HG02840 (cell line): ENCODE measurements around the gene BABAM2.

Experiments used
- ATAC-seq: cut with Tn5 transposase; IDR thresholded peaks from one replicate; pipeline ENCODE4 v1.9.1; 2021; ENCODE audit warnings: mild to moderate bottlenecking, moderate library complexity, moderate number of reproducible peaks; ENCODE audit not compliant: unreplicated experiment, low FRiP score

BABAM2 gene

DNA sequence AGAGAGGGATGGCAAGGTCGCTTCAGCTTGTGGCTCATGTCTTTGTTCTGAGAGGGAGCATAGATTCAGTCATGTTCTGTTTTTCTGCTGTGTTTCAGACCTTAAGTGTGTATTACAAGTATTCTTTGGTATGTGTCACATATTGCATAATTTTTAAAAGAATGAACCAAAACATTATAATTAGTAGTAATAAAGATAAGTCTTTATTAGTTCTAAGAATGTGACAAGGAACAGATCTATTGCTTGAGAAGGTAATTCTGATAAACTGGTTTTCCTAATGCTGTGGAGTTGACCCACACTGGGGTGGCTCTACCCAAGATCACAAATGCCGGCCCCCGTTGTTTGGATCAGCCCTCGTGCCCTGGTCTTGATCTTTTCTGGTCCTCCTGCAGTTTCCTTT lies 377.9 kb downstream of the BABAM2 start:
- ATAC-seq = no peak

DNA sequence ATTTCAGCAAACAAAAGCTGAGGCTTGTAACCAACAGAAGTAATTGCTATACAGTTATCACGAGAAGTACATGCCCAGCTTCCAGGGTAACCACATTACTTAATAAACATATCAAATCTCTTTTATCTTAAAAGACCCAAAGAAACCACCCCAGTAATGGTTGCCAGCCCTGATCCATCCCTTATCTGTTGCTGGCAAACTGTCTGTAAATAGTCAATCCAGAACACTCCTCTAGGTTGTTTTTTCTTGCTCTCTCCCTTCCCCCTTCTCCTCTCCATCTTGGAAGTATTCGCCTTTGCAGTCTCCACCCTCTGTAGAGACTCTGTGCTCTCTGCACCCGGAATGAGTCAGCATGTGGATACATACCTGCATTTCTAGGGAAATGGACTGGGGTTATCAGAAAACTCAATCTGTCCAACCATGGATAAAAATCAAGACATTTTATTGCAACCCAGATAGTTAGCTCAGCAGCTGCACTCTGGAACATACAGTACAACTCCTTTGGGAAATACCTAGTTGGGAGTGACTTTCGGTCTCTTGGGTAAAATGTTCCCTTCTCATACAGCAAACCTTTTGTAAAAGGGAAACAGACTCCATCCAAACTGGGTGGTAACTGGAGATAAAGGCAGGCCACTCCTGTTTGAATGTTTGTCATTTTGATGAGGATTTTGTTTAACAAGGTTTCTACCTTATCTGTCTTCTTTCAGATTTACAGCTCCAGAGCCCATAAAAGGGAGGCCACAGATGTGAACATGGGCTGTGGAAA lies 378.7 kb downstream of the BABAM2 start:
- ATAC-seq = no peak

DNA sequence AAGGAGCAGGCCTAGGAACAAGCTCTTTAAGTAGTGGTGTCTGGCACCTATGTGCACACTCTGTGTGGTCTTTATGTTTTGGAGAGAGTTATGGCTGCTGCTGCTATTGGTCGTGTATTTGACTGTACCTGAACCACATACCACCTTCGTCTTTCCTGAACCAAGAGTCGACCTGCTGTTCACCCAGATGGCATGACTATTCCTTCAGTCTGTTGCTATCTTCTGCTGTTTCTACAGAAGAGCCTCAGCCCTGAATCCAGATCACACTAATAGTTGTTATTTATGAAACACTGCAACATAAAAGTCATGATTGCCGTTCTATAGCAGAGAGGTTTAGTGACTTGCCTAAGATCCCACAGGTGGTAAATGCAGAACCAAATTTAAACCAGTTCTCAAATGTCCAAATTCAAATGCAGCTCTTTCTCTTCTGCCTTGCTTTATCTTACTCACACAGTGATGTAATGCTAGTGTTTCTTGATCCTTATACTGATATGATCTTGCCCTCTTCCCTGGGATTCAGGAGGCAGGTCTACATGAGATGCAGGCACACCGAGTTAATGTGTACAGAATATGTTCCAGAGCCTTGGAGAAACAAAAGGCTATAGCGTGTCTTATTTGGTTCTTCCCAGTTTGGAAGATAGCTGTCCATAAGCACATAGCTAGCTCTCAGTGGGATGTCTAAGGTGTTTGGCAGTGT lies 380.1 kb downstream of the BABAM2 start:
- no peak for ATAC-seq

DNA sequence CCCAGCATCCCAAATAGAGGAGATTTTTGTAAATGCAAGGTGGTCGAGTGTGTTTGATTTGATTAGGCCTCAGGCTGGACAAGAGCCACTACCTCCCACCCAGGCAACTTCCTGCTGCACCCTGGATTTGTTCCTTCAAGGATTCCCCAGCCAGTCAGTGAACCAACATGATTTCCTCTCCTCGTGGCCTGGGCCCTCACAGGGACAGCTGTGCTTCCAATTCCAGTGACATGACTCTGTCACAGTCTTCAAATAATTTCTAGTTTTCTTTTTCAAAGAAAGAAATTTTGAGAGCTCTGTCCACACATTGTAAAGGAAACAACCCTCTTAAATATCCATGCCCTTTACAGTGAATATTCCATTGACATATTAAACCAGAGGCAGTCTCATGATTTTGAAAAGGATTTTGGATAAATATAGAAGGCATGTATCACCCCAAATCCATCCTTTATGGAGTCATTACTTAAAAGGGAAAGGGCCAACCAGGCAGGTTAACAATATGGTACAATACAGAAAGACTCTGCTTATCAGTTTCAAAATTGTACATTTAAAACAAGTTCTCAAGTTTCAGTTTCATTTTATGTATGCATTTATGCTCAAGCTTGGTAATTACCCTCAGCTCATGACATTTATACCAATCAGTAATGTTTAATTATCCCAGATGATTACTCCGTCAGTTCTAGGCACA lies 380.8 kb downstream of the BABAM2 start:
- ATAC-seq = no peak

DNA sequence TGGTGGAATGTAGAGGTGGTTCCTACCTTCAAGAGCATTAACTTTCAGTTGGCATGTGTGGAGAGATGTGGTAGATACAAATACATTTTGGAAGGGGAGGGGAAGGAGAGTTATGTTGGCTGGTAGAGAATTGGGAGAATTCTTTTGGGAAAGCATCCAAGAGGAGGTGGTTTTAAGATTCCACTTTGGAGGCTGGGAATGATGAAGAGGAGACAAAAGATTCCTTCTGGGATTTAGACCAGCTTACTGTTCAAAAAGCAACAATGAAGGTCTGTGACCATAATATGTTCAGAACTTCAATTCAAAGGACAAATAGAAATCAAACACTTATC lies 381.4 kb downstream of the BABAM2 start:
- no peak for ATAC-seq

DNA sequence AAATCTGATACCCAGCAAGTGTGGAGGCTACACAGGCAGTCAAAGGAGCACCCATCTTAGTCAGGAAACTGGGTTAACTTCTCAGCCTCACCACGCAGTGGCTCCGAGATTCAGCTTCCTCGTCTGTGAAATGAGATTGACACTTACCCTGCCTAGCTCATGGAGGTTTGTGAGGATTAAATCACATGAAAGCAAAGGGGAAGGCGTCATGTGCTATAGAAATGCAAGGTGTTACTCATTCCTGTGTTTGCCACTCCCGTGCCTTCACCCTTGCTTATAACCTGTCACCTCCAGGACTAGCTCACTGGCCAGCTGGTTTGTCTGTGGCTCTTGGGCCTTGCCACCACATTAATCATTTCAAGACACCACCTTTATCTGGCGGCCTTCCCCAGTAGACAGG lies 383.2 kb downstream of the BABAM2 start:
- no peak for ATAC-seq

DNA sequence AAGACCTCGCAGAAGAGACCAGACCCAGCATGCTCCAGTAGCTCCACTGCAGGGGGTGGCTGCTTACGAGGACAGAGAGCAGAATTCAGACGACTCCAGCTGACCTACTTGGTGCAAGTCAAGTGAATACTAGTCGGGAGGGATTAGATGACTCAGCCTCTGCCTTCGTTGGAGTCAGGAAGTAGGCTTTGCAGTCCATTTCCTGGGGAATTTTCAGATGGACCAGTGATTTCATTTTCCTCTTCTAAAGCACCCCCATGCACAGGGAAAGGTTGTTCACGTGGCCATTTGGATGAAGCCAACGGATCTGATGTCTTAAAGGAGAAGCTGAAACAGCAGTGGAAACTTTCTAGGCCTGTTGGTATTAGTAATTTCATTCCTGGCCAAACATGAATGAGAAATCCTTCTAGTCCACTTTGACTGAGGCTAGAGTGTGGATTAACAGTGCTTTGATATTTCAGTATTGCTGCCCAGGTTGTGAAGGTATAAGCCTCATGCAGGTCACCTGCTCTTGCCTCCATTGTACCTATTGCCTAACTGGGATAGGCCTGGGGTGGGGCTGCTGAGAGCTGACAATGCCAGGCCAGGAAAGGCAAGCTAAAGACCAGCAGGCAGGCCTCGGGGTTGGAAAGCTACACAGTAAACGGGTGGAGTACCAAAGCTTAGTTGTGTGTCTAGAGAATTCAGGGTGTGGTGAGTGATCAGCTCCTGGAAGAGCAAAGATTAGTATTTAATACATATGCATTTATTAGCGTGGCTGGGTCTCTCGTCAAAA lies 384.6 kb downstream of the BABAM2 start:
- no peak for ATAC-seq

DNA sequence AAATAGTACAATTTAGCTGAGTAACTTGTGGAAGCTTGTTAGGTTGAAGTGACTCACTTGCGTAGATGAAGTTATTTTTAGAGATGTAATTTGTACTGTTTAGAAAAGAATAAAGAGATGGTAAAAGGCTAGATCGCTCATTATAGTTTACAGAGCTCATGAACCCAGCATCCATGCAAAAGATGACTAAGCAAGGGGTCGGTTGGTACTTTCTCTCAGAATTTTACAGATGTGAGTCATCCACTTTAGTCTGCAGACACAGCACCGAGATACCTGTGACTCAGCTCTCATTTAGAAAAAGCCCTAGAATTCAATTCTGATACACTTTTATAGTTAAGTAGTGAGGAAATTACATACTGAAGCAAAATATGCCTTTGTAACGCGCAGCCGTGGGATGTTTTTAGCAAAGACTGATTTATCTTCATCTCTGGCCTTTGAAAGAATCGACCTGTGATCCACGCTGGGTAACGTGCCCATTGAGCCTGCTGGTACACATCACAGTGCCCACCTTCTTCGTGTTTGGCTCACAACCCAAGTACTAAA lies 385.6 kb downstream of the BABAM2 start:
- no peak for ATAC-seq

DNA sequence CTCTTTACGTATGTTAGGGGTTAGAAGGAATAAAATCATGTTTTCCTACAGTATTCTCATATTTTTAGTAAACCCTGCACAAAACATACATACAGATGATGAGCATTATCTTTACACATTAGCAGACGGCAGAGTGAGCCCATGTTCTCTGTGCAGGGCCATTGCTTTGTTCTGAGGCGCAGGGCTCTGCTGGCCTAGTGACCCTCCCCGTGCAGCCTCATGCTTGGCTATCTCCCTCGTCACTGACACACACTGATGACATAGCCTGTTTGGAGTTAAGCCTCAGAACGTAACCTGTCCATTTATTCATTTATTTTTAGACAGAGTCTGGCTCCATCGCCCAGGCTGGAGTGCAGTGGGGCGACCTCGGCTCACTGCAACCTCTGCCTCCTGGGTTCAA lies 386.3 kb downstream of the BABAM2 start:
- no peak for ATAC-seq

DNA sequence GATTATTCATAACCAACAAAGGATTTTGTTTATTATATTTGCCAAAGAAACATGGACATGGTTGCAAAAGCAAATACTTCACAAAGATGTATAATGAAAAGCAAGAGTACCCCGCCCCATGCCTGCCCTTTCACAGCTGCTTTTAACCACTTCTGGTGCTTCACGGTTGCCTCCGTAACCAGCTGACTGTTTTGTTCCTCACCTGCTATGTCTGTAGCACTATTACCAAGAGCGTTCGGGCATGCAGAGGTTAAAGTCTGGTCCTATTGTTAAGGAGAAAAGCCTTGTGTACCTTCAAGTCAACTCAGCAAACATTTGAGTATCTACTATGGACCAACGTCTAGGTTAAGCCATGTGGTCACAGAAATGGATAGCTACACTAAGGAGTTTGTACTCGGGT lies 386.9 kb downstream of the BABAM2 start:
- no peak for ATAC-seq

DNA sequence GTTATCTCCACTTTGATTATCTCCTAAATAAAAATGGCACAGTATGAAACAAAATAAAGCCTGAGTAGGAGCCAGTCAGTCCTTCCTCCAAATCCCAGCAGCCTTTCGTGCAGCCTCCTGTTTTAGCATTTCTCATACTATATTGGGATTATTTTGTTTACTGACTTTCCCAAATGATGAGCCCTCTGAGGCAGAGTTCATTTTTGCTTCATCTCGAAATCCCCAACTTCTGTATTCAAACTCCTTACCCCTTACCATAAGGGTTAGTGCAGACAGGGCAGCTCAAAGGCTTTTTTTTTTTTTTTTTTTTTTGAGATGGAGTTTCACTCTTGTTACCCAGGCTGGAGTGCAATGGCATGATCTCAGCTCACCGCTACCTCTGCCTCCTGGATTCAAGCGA lies 388.8 kb downstream of the BABAM2 start:
- ATAC-seq = no peak

DNA sequence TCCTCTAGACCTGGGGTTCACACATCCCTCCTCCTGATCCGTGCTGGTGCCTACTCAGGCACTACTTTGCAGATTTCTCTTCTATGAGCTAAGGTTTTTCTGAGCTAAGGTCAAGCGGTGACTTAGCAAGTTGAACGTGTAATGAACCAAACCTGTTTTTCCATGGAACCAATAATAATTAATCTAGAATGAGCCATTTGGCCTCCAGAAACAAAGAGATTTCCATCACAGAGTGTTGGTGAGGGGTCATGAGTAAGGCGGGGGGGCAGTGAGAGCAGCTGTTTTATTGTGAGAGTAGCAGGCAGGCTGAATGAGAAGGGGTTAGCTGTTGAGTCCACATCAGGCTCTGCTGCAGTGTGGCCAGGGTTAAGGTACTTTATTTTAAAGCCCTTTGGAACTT lies 390.1 kb downstream of the BABAM2 start:
- no peak for ATAC-seq

DNA sequence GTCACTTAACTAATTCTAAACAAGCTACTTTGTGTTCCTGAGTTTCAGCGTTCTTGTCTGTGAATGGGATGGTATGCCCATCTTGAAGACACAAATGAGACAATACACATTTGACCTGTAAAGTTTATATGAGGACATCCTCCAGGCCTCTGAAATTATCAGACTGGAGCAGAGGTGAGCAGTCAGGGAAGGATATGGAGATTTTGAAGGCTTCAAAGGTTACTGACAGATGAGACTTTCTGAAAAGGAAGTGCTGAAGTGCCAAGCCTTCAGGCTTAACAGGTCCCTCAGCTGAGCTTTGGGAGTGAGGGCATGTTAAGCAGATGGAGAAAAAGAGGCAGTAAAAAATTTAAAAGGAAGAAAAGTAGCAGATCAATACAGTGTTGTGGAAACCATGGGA lies 391.2 kb downstream of the BABAM2 start:
- ATAC-seq = no peak

DNA sequence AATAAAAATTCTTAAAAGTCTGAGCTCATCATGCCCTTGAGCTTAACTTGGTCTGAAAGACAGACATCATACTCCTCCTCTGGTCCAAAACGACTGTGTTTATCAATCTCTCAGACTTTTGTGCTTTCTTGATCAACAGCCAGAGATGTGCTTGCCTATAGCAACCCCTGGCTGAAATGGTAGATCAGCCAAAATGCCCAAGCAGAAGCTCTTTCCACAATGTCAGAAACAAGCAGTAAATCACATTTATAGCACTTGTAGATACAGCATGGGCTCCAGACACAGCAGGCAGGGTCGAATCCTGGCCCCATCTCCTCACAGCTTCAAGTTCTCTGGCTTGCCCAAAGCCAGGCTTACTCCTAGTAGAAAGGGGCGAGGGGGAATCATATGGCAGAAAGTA lies 391.7 kb downstream of the BABAM2 start:
- ATAC-seq = no peak

DNA sequence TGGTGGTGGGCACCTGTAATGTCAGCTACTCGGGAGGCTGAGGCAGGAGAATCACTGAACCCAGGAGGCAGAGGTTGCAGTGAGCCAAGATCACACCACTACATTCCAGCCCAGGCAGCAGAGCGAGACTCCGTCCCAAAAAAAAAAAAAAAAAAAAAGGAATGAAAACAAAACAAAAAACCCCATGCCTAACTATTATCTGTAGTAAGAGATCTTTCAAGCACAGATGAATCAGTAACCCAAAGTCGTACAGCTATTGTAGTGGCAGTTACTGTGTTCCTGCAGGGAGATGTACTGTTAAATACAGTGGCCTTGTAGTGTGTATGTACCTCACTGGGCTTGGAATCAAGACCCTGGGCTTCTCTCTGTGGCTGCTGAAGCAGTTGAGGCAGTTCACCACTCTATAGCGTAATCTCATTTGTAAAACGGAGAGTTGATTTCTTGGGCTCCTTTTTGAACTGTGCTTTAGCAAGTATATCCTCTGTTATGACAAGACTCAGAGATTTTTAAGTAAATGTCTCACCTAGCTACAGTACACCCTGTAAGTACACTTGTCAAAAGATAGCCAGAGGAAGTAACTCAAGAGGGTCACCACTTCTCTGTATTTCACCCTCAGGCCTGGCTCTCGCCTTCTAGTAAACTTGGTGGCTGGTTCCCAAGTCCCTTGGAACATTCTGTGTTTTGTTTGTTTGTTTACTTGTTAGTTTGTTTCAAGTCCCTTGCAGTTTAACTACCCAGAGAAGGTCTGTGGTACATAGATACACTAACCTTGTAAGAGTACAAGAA lies 392.5 kb downstream of the BABAM2 start:
- no peak for ATAC-seq

DNA sequence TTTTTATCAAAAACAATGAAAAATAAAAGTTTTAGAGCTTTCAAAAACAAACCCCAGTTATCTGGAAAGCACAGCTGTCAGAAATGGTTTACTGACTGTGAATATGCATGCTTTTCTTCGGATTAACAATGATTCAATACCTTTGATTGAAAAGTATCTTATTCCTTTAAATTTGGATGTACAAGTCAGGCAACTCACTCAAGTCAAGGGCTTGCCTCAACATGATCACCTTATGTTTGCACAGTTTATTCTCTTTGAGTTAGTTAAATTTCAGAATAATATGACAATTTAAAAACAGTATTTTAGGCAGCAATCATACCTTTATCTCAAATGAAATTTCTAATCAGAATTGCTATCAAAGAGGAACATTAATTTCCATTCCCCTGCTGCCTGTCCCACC lies 393.3 kb downstream of the BABAM2 start:
- ATAC-seq = no peak

DNA sequence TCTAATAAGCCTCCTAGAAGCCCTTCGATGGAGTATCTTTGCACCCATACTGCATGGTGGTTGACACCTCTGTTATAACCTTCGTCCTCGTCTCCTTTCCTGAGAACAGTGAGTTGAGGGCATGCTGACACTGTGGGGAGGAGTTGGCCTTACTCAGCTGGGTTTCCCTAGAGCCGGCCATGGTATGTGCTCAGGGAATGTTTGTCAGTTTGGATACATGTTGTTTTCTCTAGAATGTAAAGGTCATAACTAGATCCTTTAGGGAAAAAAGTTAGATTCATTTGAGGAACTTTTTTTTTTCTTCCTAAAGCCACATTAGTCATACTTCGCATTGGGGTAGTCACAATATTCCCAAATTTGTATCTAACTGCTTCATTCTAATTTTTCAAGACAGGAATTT lies 396.1 kb downstream of the BABAM2 start:
- no peak for ATAC-seq

DNA sequence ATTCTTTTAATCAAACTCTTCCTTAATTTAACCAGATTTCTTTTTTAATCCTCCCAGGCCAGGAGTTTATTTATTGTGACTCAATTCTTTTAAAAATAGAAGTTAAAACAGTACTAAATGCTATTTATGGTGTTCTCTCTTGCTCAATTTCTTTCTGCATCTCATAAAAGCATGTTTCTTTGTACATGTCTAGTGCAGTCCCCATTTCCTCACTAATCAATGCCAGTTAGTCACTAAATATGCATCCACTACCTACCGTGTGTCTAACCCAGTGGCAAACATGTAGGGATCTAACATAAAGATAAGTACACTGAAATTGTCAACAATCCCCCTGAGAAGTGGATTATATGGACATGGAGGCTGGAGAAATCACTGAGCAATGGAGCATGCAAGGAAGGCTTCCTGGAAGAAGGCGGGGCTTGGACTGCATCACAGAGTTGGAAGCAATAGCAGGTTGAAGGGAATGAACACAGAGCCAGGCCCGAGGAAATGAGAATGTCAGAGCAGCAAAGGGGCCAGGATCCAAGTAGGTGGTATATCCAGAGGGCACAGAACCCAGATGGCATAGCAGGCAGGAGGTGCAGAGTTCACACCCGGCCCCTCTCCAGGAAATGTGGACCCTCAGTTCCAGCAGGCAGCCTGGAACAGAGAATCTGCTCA lies 396.9 kb downstream of the BABAM2 start:
- no peak for ATAC-seq

DNA sequence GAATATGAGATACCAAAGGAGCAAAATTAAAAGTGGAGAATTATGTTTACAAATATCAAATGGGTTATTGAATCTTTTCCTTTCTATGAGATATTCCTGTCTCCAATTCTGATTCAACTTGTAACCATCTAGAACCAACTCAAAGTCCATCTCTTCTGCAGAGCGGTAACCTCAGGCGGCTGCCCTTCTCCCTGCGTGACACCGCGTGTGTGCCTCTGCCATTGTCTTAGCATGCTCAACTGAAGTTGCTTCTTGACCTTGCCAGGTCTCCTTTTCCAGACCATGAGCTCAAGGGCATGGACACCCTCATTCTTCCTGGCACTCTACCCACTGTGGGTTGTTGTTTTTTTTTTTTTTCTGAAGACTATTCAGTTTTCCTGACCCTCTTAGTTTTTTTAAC lies 398.1 kb downstream of the BABAM2 start:
- ATAC-seq = no peak
